ENCODE data around the gene PZP.

Gene PZP

GRCh38 chr12:9135903-9136310, 72.3 kb downstream of the PZP start:
- Histone ChIP-seq H3K79me2 (ENCODE audit: insufficient read depth, low read length) (no peaks in the 10 kb centered on the region), H3F3A (ENCODE audit: low read depth) (no peaks in the 10 kb centered on the region), H3K4me3 (ENCODE audit: low read length, poor library complexity, severe bottlenecking) (no peak overlapping the region), H3K9me3 (ENCODE audit: insufficient read depth, low read depth, low read length) (no peaks in the 10 kb centered on the region), H3K9me2 (replicated peaks; ENCODE audit: low read depth, low read length) (no peaks in the 10 kb centered on the region), H2AFZ (ENCODE audit: low read length) (no peak overlapping the region), H3K9ac (ENCODE audit: low read depth, low read length, poor library complexity, severe bottlenecking) (no peak overlapping the region), H3K27me3 (ENCODE audit: insufficient read depth, low read length, poor library complexity, severe bottlenecking) (no peaks in the 10 kb centered on the region), H3K4me1 (ENCODE audit: insufficient read depth, low read length, poor library complexity, severe bottlenecking) (no peaks in the 10 kb centered on the region), H4K20me1 (ENCODE audit: insufficient read depth, low read length, poor library complexity, severe bottlenecking) (no peaks in the 10 kb centered on the region), H3K4me2 (ENCODE audit: low read depth, low read length, poor library complexity, severe bottlenecking) (no peak overlapping the region), H3K36me3 (ENCODE audit: insufficient read depth, low read length) (no peaks in the 10 kb centered on the region)
- TF ChIP-seq, protein P1, sequence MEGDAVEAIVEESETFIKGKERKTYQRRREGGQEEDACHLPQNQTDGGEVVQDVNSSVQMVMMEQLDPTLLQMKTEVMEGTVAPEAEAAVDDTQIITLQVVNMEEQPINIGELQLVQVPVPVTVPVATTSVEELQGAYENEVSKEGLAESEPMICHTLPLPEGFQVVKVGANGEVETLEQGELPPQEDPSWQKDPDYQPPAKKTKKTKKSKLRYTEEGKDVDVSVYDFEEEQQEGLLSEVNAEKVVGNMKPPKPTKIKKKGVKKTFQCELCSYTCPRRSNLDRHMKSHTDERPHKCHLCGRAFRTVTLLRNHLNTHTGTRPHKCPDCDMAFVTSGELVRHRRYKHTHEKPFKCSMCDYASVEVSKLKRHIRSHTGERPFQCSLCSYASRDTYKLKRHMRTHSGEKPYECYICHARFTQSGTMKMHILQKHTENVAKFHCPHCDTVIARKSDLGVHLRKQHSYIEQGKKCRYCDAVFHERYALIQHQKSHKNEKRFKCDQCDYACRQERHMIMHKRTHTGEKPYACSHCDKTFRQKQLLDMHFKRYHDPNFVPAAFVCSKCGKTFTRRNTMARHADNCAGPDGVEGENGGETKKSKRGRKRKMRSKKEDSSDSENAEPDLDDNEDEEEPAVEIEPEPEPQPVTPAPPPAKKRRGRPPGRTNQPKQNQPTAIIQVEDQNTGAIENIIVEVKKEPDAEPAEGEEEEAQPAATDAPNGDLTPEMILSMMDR (conservative IDR thresholded peaks at IDR 0.05; ENCODE audit: low read length), result no peak
- no peak for TF ChIP-seq EZH2phosphoT487 (IDR thresholded peaks at IDR 0.05; ENCODE audit: borderline replicate concordance)

DNA sequence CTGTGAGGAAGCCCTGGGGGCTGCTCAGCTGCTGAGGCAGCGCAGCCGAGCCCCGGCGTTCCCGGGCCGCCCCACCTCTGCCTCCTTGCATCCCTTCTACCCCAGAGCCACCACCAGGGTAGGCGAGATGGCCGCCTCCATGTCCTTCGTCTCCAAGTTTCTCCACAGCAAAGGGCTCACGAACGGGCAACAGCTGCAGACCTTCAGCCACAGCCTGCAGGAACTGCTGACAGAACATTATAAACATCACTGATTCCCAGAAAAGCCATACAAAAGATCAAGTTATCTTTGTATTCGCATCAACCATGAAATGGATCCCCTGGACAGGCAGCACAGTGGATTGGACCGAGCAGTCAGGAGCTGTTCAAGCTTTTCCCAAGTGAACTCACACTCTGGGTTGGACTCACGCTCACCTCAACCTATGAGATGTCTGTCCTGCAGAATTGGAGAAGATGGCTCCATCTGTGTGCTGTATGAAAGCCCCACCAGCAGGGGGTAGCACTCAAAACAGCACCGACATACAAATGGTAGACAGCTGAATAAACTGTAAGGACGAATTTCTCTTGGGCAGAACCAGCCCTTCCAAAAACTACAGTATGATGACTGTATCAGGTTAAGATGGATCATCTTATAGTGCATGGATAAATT, 73.1 kb downstream of the PZP start:
- no peak overlapping the region for H3K4me2 ChIP-seq (ENCODE audit: low read depth, low read length, poor library complexity, severe bottlenecking)
- no peaks in the 10 kb centered on the region for H4K20me1 ChIP-seq (ENCODE audit: insufficient read depth, low read length, poor library complexity, severe bottlenecking)
- H3K9ac ChIP-seq (ENCODE audit: low read depth, low read length, poor library complexity, severe bottlenecking), result no peak overlapping the region
- H3F3A ChIP-seq (ENCODE audit: low read depth), result no peaks in the 10 kb centered on the region
- no peaks in the 10 kb centered on the region for H3K79me2 ChIP-seq (ENCODE audit: insufficient read depth, low read length)
- no peaks in the 10 kb centered on the region for H3K36me3 ChIP-seq (ENCODE audit: insufficient read depth, low read length)
- TF ChIP-seq, protein P1 (conservative IDR thresholded peaks at IDR 0.05; ENCODE audit: low read length), result peak; percentile 78
- no peak for TF ChIP-seq EZH2phosphoT487 (IDR thresholded peaks at IDR 0.05; ENCODE audit: borderline replicate concordance)
- H3K4me1 ChIP-seq (ENCODE audit: insufficient read depth, low read length, poor library complexity, severe bottlenecking), result no peaks in the 10 kb centered on the region
- H3K9me3 ChIP-seq (ENCODE audit: insufficient read depth, low read depth, low read length), result no peaks in the 10 kb centered on the region
- no peaks in the 10 kb centered on the region for H3K27me3 ChIP-seq (ENCODE audit: insufficient read depth, low read length, poor library complexity, severe bottlenecking)
- no peaks in the 10 kb centered on the region for H3K9me2 ChIP-seq (replicated peaks; ENCODE audit: low read depth, low read length)
- no peak overlapping the region for H3K4me3 ChIP-seq (ENCODE audit: low read length, poor library complexity, severe bottlenecking)
- 0 out of 2 replicates have a peak overlapping the region, but pooled peaks have one; percentile 14 for H2AFZ ChIP-seq (ENCODE audit: low read length)

DNA sequence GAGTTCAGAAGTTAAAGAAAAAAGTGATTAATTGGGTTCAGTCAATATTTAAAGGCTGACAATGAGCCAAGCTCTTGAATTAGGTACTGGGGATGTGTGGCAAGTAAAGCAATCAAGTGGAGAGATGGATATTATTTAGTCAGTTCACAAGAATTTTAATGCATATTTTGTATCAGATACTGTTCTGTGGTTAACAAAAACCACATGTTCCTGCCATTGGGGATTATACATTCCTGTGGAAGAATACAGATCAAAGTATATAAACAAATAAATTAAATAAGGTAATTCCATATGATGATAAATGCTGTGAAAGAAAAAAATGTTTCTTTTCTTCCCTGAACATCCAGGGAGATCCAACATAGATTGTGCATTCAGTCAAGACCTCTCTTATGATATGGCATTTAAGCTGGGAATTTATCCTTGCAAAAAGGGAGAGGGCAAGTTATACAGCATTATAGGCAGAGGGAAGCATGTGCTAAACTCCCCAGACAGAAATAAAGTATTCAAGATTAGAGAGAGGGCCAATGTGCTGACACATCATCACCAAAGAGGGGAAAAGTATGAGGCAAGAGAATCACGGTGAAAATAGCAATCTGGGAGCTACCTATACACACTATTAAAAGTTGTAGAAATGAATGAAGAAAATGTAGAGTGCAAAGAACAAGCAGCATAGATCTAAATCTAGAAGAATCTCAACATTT, 74.8 kb downstream of the PZP start:
- Histone ChIP-seq H3K9me2 (replicated peaks; ENCODE audit: low read depth, low read length) (no peaks in the 10 kb centered on the region), H3K4me1 (ENCODE audit: insufficient read depth, low read length, poor library complexity, severe bottlenecking) (no peaks in the 10 kb centered on the region), H3K36me3 (ENCODE audit: insufficient read depth, low read length) (no peaks in the 10 kb centered on the region), H2AFZ (ENCODE audit: low read length) (no peak overlapping the region), H3F3A (ENCODE audit: low read depth) (no peaks in the 10 kb centered on the region), H3K27me3 (ENCODE audit: insufficient read depth, low read length, poor library complexity, severe bottlenecking) (no peaks in the 10 kb centered on the region), H3K4me2 (ENCODE audit: low read depth, low read length, poor library complexity, severe bottlenecking) (no peak overlapping the region), H3K79me2 (ENCODE audit: insufficient read depth, low read length) (no peaks in the 10 kb centered on the region), H3K9ac (ENCODE audit: low read depth, low read length, poor library complexity, severe bottlenecking) (no peak overlapping the region), H3K9me3 (ENCODE audit: insufficient read depth, low read depth, low read length) (no peaks in the 10 kb centered on the region), H3K4me3 (ENCODE audit: low read length, poor library complexity, severe bottlenecking) (no peak overlapping the region), H4K20me1 (ENCODE audit: insufficient read depth, low read length, poor library complexity, severe bottlenecking) (no peaks in the 10 kb centered on the region)
- no peak for TF ChIP-seq EZH2phosphoT487 (IDR thresholded peaks at IDR 0.05; ENCODE audit: borderline replicate concordance)
- TF ChIP-seq, protein P1 (conservative IDR thresholded peaks at IDR 0.05; ENCODE audit: low read length), result no peak
